ENCODE measurements around the gene REN. TPM values are rescaled to one million over a fixed set of nuclear protein-coding genes. Genes with fewer than 3 reads are reported as not detected.
A peak's percentile ranks its signal among the peaks of the same experiment; 100 is the strongest.

Gene REN
- total and polyA plus RNA-seq, 2 of the 13 experiments (the other 11 are each of a cell fraction or from before 2014, with no cell fraction given), result not detected

GRCh38 chr1:204213668-204214662, 47.8 kb upstream of the REN start, which contains the start of gene GOLT1A (continued):
- no peak for TF ChIP-seq SNRNP70 (IDR thresholded peaks at IDR 0.05; ENCODE audit: low read depth, low read length)
- TF ChIP-seq YY1 (IDR thresholded peaks at IDR 0.05; ENCODE audit: insufficient read depth, insufficient replicate concordance, low read depth, low read length), result peak; percentile 56
- TF ChIP-seq ZNF788 (CRISPR knock-in tag; IDR thresholded peaks at IDR 0.05; ENCODE audit: borderline replicate concordance), result peak; percentile 89; the same call in 1 of the 2 replicates
- TF ChIP-seq ATRX (CRISPR knock-in tag; IDR thresholded peaks at IDR 0.05; ENCODE audit: borderline replicate concordance), result no peak
- no peak for TF ChIP-seq ZNF546 (CRISPR knock-in tag; conservative IDR thresholded peaks at IDR 0.05)
- no peak for TF ChIP-seq RFX1 (IDR thresholded peaks at IDR 0.05)
- peak; percentile 84 for TF ChIP-seq MXD1 (CRISPR knock-in tag; IDR thresholded peaks at IDR 0.05)
- TF ChIP-seq RNF2 (conservative IDR thresholded peaks at IDR 0.05; ENCODE audit: low read depth), result peak; percentile 78; the same call in 1 of the 2 replicates
- TF ChIP-seq HIC2 (CRISPR knock-in tag; IDR thresholded peaks at IDR 0.05; ENCODE audit: low read depth), result peak; percentile 79; the same call in 1 of the 2 replicates
- TF ChIP-seq NRL (CRISPR knock-in tag; IDR thresholded peaks at IDR 0.05; ENCODE audit: borderline replicate concordance), result peak; percentile 80
- TF ChIP-seq YEATS4 (CRISPR knock-in tag; IDR thresholded peaks at IDR 0.05; ENCODE audit: borderline replicate concordance), result peak; percentile 80; the same call in 1 of the 2 replicates
- TF ChIP-seq ZFYVE20 (CRISPR knock-in tag; IDR thresholded peaks at IDR 0.05; ENCODE audit: borderline replicate concordance, low read depth), result no peak
- no peak for TF ChIP-seq NFE2 (CRISPR knock-in tag; IDR thresholded peaks at IDR 0.05)
- peak; percentile 87; the same call in 1 of the 2 replicates for TF ChIP-seq BRCA1 (CRISPR knock-in tag; IDR thresholded peaks at IDR 0.05)
- peak; percentile 21; the same call in 1 of the 2 replicates for TF ChIP-seq ZNF691 (CRISPR knock-in tag; IDR thresholded peaks at IDR 0.05; ENCODE audit: borderline replicate concordance, low read depth)
- TF ChIP-seq ZNF576 (CRISPR knock-in tag; IDR thresholded peaks at IDR 0.05), result no peak
- peak; percentile 89 for TF ChIP-seq POGZ (CRISPR knock-in tag; IDR thresholded peaks at IDR 0.05)
- no peak for TF ChIP-seq CBX1 (IDR thresholded peaks at IDR 0.05; ENCODE audit: low read depth)
- TF ChIP-seq ZNF143 (CRISPR knock-in tag; IDR thresholded peaks at IDR 0.05), result peak; percentile 18; the same call in 1 of the 2 replicates
- TF ChIP-seq ZNF329 (CRISPR knock-in tag; IDR thresholded peaks at IDR 0.05; ENCODE audit: low read depth), result 0 out of 2 replicates have a peak, but pooled peaks have one; percentile 34
- TF ChIP-seq GZF1 (CRISPR knock-in tag; IDR thresholded peaks at IDR 0.05), result no peak
- TF ChIP-seq ZNF362 (CRISPR knock-in tag; IDR thresholded peaks at IDR 0.05; ENCODE audit: borderline replicate concordance), result no peak
- TF ChIP-seq ETV6 (CRISPR knock-in tag; conservative IDR thresholded peaks at IDR 0.05), result no peak
- no peak for TF ChIP-seq MZF1 (CRISPR knock-in tag; IDR thresholded peaks at IDR 0.05; ENCODE audit: borderline replicate concordance)

Measured in HepG2 (cell line).